NCI-H2029 treated with DMSO at 0.1 percent for 48 hours (cell line): Measurements from ENCODE around the gene PGS1.

Experiments used
- DNase-seq: peaks from one replicate; lab custom pipeline; 2025; lab: John Stamatoyannopoulos, UW

PGS1 gene

GRCh38 chr17:78346605-78347250 lies 31.7 kb upstream of the PGS1 start:
- DNase-seq, result no peak

- DNase-seq, result no peak
Observed at GRCh38 chr17:78347453-78347852, 31.0 kb upstream of the PGS1 start.

- no peak for DNase-seq
Observed at GRCh38 chr17:78348055-78348770, 30.2 kb upstream of the PGS1 start.

GRCh38 chr17:78349891-78350642 lies 28.4 kb upstream of the PGS1 start:
- no peak for DNase-seq

GRCh38 chr17:78351449-78352006 lies 26.9 kb upstream of the PGS1 start:
- no peak for DNase-seq

GRCh38 chr17:78353834-78354233 lies 24.6 kb upstream of the PGS1 start:
- DNase-seq, result no peak

- no peak for DNase-seq
Observed at GRCh38 chr17:78355045-78355641, 23.3 kb upstream of the PGS1 start.

- DNase-seq, result no peak
Observed at GRCh38 chr17:78355701-78356100, 22.7 kb upstream of the PGS1 start.

GRCh38 chr17:78356101-78356713 lies 22.2 kb upstream of the PGS1 start:
- DNase-seq, result no peak

GRCh38 chr17:78357177-78357586 lies 21.3 kb upstream of the PGS1 start:
- no peak for DNase-seq

- DNase-seq, result no peak
Observed at GRCh38 chr17:78357672-78358537, 20.5 kb upstream of the PGS1 start.

GRCh38 chr17:78358538-78359320 lies 19.7 kb upstream of the PGS1 start:
- DNase-seq, result no peak

- DNase-seq, result no peak
Observed at GRCh38 chr17:78359321-78359996, 19.0 kb upstream of the PGS1 start.

GRCh38 chr17:78359997-78360370 lies 18.5 kb upstream of the PGS1 start, which contains the start of gene SOCS3:
SOCS3 (minus strand) TSS chr17:78360077; CDS start chr17:78359095, 982 bp downstream.
- DNase-seq, result peak; percentile 60

GRCh38 chr17:78360371-78361224 lies 17.9 kb upstream of the PGS1 start:
- DNase-seq, result peak; percentile 80

- DNase-seq, result no peak
Observed at GRCh38 chr17:78361225-78361701, 17.2 kb upstream of the PGS1 start.

GRCh38 chr17:78362232-78362631 lies 16.2 kb upstream of the PGS1 start:
- no peak for DNase-seq

GRCh38 chr17:78362671-78363070 lies 15.8 kb upstream of the PGS1 start:
- no peak for DNase-seq
